Esophagus muscularis mucosa (tissue), 4 donors: ENCODE data around the gene NRXN3.

ENCODE experiments used
- EP300 ChIP-seq: sonication (generic); formaldehyde crosslinking; IDR thresholded peaks from one replicate; pipeline ENCODE4 v1.6.1; 2017; ENCODE audit warnings: antibody characterized with exemption
- POLR2A ChIP-seq: fragments of 450-650 bp; IDR thresholded peaks from one replicate; pipeline ENCODE4 v1.6.1; 2017; ENCODE audit warnings: antibody characterized with exemption, moderate library complexity, mild to moderate bottlenecking, low read depth
- TF ChIP-seq, protein P1 (sequence below), 3 experiments: fragments of 200-600 bp in 2 of 3; fragments of 450-650 bp in 1 of 3; sonication (generic) in 2 of 3; IDR thresholded peaks; one replicate each; pipeline ENCODE4 v1.5.1; 2017 to 2019; ENCODE audit warnings: antibody characterized with exemption in 3 of 3, mild to moderate bottlenecking in 2 of 3, moderate library complexity in 1 of 3

GRCh38 chr14:78690836-78691235 is 520.7 kb downstream of the NRXN3 start:
- TF ChIP-seq, protein P1, sequence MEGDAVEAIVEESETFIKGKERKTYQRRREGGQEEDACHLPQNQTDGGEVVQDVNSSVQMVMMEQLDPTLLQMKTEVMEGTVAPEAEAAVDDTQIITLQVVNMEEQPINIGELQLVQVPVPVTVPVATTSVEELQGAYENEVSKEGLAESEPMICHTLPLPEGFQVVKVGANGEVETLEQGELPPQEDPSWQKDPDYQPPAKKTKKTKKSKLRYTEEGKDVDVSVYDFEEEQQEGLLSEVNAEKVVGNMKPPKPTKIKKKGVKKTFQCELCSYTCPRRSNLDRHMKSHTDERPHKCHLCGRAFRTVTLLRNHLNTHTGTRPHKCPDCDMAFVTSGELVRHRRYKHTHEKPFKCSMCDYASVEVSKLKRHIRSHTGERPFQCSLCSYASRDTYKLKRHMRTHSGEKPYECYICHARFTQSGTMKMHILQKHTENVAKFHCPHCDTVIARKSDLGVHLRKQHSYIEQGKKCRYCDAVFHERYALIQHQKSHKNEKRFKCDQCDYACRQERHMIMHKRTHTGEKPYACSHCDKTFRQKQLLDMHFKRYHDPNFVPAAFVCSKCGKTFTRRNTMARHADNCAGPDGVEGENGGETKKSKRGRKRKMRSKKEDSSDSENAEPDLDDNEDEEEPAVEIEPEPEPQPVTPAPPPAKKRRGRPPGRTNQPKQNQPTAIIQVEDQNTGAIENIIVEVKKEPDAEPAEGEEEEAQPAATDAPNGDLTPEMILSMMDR (IDR thresholded peaks at IDR 0.05): no peak
- TF ChIP-seq POLR2A (no peak), EP300 (no peak)
